NCI-H1436 treated with DMSO at 0.1 percent for 48 hours (cell line): Measurements from ENCODE around the gene OSBPL7.

ENCODE experiments used
- DNase-seq: peaks from one replicate; lab custom pipeline; 2025; lab: John Stamatoyannopoulos, UW

The OSBPL7 gene

GRCh38 chr17:47823519-47823918 lies 1.9 kb upstream of the OSBPL7 start:
- no peak for DNase-seq

GRCh38 chr17:47822785-47823184 lies 1.2 kb upstream of the OSBPL7 start:
- no peak for DNase-seq

- DNase-seq = no peak
Measured at GRCh38 chr17:47821031-47821423, 567 bp downstream of the OSBPL7 start.

- no peak for DNase-seq
Measured at GRCh38 chr17:47820033-47820789, 1.4 kb downstream of the OSBPL7 start.

- no peak for DNase-seq
Measured at GRCh38 chr17:47819475-47819874, 2.1 kb downstream of the OSBPL7 start.

GRCh38 chr17:47818002-47818695 lies 3.4 kb downstream of the OSBPL7 start:
- no peak for DNase-seq

- no peak for DNase-seq
Measured at GRCh38 chr17:47816947-47817346, 4.6 kb downstream of the OSBPL7 start.

- no peak for DNase-seq
Measured at GRCh38 chr17:47816111-47816735, 5.4 kb downstream of the OSBPL7 start.

- DNase-seq = no peak
Measured at GRCh38 chr17:47815106-47815918, 6.3 kb downstream of the OSBPL7 start.

GRCh38 chr17:47813512-47814031 lies 8.0 kb downstream of the OSBPL7 start:
- DNase-seq = no peak

- no peak for DNase-seq
Measured at GRCh38 chr17:47813077-47813476, 8.5 kb downstream of the OSBPL7 start.

- DNase-seq = no peak
Measured at GRCh38 chr17:47812146-47812920, 9.3 kb downstream of the OSBPL7 start.

GRCh38 chr17:47811709-47812108 lies 9.9 kb downstream of the OSBPL7 start:
- no peak for DNase-seq

- DNase-seq = no peak
Measured at GRCh38 chr17:47810901-47811635, 10.5 kb downstream of the OSBPL7 start.

- DNase-seq = no peak
Measured at GRCh38 chr17:47810200-47810821, 11.3 kb downstream of the OSBPL7 start.

- no peak for DNase-seq
Measured at GRCh38 chr17:47808830-47809480, 12.6 kb downstream of the OSBPL7 start.

GRCh38 chr17:47808036-47808829 lies 13.4 kb downstream of the OSBPL7 start:
- no peak for DNase-seq

GRCh38 chr17:47807421-47807820 lies 14.2 kb downstream of the OSBPL7 start:
- DNase-seq = no peak

- no peak for DNase-seq
Measured at GRCh38 chr17:47806913-47807255, 14.7 kb downstream of the OSBPL7 start.
